ENCODE results near the gene CARS2. TPM values are rescaled to one million over a fixed set of nuclear protein-coding genes. Genes with fewer than 3 reads are reported as not detected.

CARS2 gene
- total RNA-seq, 2 experiments from 2014 or later, result 45.0 to 47.3 TPM

DNA sequence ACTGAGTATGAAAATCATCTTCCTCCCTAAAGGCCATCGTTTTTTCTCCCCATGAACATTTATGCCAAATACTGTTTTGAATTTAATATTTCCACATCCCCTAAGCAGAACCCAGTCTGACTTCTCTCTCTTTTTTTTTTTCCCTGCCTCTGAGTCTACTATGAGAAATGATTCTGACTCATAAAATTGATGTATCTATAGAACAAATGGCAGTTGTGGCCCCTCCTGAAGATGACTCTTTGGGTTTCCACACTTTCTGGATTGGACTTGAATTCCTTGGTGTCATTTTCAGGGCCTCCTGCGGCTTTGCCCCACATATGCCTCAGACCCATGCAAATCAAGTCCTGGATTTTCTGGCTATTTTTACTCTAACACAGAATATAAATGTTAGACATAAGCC lies 113.3 kb downstream of the CARS2 start:
- no peak overlapping the region for H3K4me2 ChIP-seq (ENCODE audit: low read length)
- no peak overlapping the region for H3K27ac ChIP-seq (ENCODE audit: low read depth, low read length, poor library complexity, severe bottlenecking)
- H3K4me3 ChIP-seq (ENCODE audit: low read depth, low read length, poor library complexity, severe bottlenecking), result no peak overlapping the region
- BruUV-seq (replicated peaks), result no TSS peak
- ChIA-PET POLR2A (interaction anchor here (0.7 kb wide), 1 partner anchor 315 kb away, joined by 3 read pairs; no protein-coding TSS in a partner anchor), CTCF (ENCODE audit: unreplicated experiment) (no interaction called here)
- H4K20me1 ChIP-seq (ENCODE audit: insufficient read depth, low read length), result no peaks in the 10 kb centered on the region
- no peaks in the 10 kb centered on the region for H3K9me3 ChIP-seq (ENCODE audit: low read length)
- H3K79me2 ChIP-seq (ENCODE audit: insufficient read depth, low read depth, low read length), result no peaks in the 10 kb centered on the region
- H3K4me1 ChIP-seq (ENCODE audit: insufficient read depth, low read length, poor library complexity, severe bottlenecking), result no peaks in the 10 kb centered on the region
- H2AFZ ChIP-seq (ENCODE audit: low read length), result no peak overlapping the region
- no peaks in the 10 kb centered on the region for H3K9me2 ChIP-seq (ENCODE audit: insufficient read depth, low read length)
- no peaks in the 10 kb centered on the region for H3K36me3 ChIP-seq (ENCODE audit: insufficient read depth, low read length)
- DNase-seq (ENCODE audit: low spot score), result no peak
- intact Hi-C loops (cut with micrococcal nuclease; ENCODE audit: unreplicated experiment), result loop anchor here (2.0 to 10.0 kb wide), 3 partner anchors 138 to 332 kb away; no protein-coding TSS in a partner anchor
- no peak for TF ChIP-seq EZH2phosphoT487 (IDR thresholded peaks at IDR 0.05; ENCODE audit: borderline replicate concordance, low read depth, low read length)
- TF ChIP-seq, protein P1, sequence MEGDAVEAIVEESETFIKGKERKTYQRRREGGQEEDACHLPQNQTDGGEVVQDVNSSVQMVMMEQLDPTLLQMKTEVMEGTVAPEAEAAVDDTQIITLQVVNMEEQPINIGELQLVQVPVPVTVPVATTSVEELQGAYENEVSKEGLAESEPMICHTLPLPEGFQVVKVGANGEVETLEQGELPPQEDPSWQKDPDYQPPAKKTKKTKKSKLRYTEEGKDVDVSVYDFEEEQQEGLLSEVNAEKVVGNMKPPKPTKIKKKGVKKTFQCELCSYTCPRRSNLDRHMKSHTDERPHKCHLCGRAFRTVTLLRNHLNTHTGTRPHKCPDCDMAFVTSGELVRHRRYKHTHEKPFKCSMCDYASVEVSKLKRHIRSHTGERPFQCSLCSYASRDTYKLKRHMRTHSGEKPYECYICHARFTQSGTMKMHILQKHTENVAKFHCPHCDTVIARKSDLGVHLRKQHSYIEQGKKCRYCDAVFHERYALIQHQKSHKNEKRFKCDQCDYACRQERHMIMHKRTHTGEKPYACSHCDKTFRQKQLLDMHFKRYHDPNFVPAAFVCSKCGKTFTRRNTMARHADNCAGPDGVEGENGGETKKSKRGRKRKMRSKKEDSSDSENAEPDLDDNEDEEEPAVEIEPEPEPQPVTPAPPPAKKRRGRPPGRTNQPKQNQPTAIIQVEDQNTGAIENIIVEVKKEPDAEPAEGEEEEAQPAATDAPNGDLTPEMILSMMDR (conservative IDR thresholded peaks at IDR 0.05; ENCODE audit: low read length), result no peak

Other genes starting within 250 kb of the CARS2 start
- gene RAB20, start 144.4 kb downstream of the CARS2 start, total RNA-seq (2014; rRNA removed; shearing (Covaris generic)), result not detected in 2 replicates
- not detected in 2 replicates for gene RAB20, start 144.4 kb downstream of the CARS2 start, total RNA-seq (2022)
- 8.3 and 9.4 TPM in 2 replicates for gene NAXD, start 90.6 kb downstream of the CARS2 start, total RNA-seq (2014; rRNA removed; shearing (Covaris generic))
- gene NAXD, start 90.6 kb downstream of the CARS2 start, total RNA-seq (2022), result 12.5 and 13.8 TPM in 2 replicates
- 9.6 and 11.8 TPM in 2 replicates for gene ING1, start 7.6 kb upstream of the CARS2 start, total RNA-seq (2014; rRNA removed; shearing (Covaris generic))
- 11.8 and 14.7 TPM in 2 replicates for gene ING1, start 7.6 kb upstream of the CARS2 start, total RNA-seq (2022)
- gene ANKRD10, start 209.0 kb upstream of the CARS2 start, total RNA-seq (2014; rRNA removed; shearing (Covaris generic)), result 53.2 and 82.8 TPM in 2 replicates
- gene ANKRD10, start 209.0 kb upstream of the CARS2 start, total RNA-seq (2022), result 86.0 and 88.7 TPM in 2 replicates

Measured in OCI-LY7 (cell line).